A549 treated with CpdA at 1 μM for 4 hours (cell line): ENCODE data around the gene ZNF689. TPM values are rescaled to one million over a fixed set of nuclear protein-coding genes. Genes with fewer than 3 reads are reported as not detected.

Experiments
- total RNA-seq: library from RNA; stranded (reverse); fragments of 200-300 nt; extraction: Qiagen RNA extraction; gene quantifications from 5 replicates; pipeline ENCODE4 v1.2.3, GENCODE V29; 2022; ENCODE audit warnings: low read depth

ZNF689 gene
- 7.6 to 10.3 TPM (median 9.2 TPM) in 5 replicates for total RNA-seq

GRCh38 chr16:30609926-30610839 lies at the start of gene ZNF689:
Gene ZNF689, minus strand, starts transcription at chr16:30610389. Its CDS starts 348 bp downstream, at chr16:30610041.

GRCh38 chr16:30657866-30658730 lies 47.9 kb upstream of the ZNF689 start, which contains the start of gene FBRS:
Gene FBRS, plus strand, starts transcription at chr16:30658431. Its CDS starts 1,088 bp downstream, at chr16:30659519.

GRCh38 chr16:30650369-30651123 lies 40.4 kb upstream of the ZNF689 start, which contains the start of gene PRR14:
Gene PRR14, plus strand, starts transcription at chr16:30650960. Its CDS starts 686 bp downstream, at chr16:30651646.

GRCh38 chr16:30585400-30586191 lies 24.6 kb downstream of the ZNF689 start, which contains the start of gene ZNF785:
Gene ZNF785, minus strand, starts transcription at chr16:30585697. Its CDS starts 86 bp downstream, at chr16:30585611.

GRCh38 chr16:30571445-30572322 lies 38.5 kb downstream of the ZNF689 start, which contains the start of gene ZNF688:
Gene ZNF688, minus strand, starts transcription at chr16:30571714. Its CDS starts 85 bp downstream, at chr16:30571629.

GRCh38 chr16:30557957-30558788 lies 52.0 kb downstream of the ZNF689 start, which contains the start of gene ZNF764:
Gene ZNF764, minus strand, starts transcription at chr16:30558374. Its CDS starts 192 bp downstream, at chr16:30558182.

Other genes starting within 250 kb of the ZNF689 start
- gene TBC1D10B, start 239.9 kb downstream of the ZNF689 start, total RNA-seq = 25.3 to 35.6 TPM (median 33.7 TPM) in 5 replicates
- gene MYL11, start 235.6 kb downstream of the ZNF689 start, total RNA-seq = 0.17 to 0.64 TPM (median 0.42 TPM) in 3 of 5 replicates, not detected in the others
- 1.4 to 2.2 TPM (median 1.8 TPM) in 5 replicates for gene SEPTIN1, start 227.8 kb downstream of the ZNF689 start, total RNA-seq
- gene ZNF48, start 215.0 kb downstream of the ZNF689 start, total RNA-seq = 10.4 to 14.2 TPM (median 12.3 TPM) in 5 replicates
- gene ZNF771, start 202.8 kb downstream of the ZNF689 start, total RNA-seq = 2.8 to 6.4 TPM (median 5.7 TPM) in 5 replicates
- gene DCTPP1, start 180.4 kb downstream of the ZNF689 start, total RNA-seq = 105 to 146 TPM (median 134 TPM) in 5 replicates
- gene SEPHS2, start 164.5 kb downstream of the ZNF689 start, total RNA-seq = 51.5 to 56.6 TPM (median 52.3 TPM) in 5 replicates
- 0.08 to 0.22 TPM (median 0.10 TPM) in 3 of 5 replicates, not detected in the others for gene ITGAL, start 137.6 kb downstream of the ZNF689 start, total RNA-seq
- 32.6 to 49.0 TPM (median 48.3 TPM) in 5 replicates for gene ZNF768, start 83.8 kb downstream of the ZNF689 start, total RNA-seq
- 2.8 to 4.9 TPM (median 4.4 TPM) in 5 replicates for gene ZNF747, start 75.5 kb downstream of the ZNF689 start, total RNA-seq
- gene ZNF764, start 52.0 kb downstream of the ZNF689 start, total RNA-seq = 5.0 to 6.8 TPM (median 6.1 TPM) in 5 replicates
- 6.3 to 8.5 TPM (median 7.6 TPM) in 5 replicates for gene ZNF688, start 38.7 kb downstream of the ZNF689 start, total RNA-seq
- not detected in 5 replicates for gene ZNF785, start 24.7 kb downstream of the ZNF689 start, total RNA-seq
- gene PRR14, start 40.6 kb upstream of the ZNF689 start, total RNA-seq = 19.0 to 29.6 TPM (median 26.7 TPM) in 5 replicates
- gene FBRS, start 48.0 kb upstream of the ZNF689 start, total RNA-seq = 35.7 to 49.1 TPM (median 45.8 TPM) in 5 replicates
- 14.1 to 28.1 TPM (median 21.4 TPM) in 5 replicates for gene SRCAP, start 88.8 kb upstream of the ZNF689 start, total RNA-seq
- 21.1 to 26.6 TPM (median 23.0 TPM) in 5 replicates for gene PHKG2, start 138.0 kb upstream of the ZNF689 start, total RNA-seq
- 4.5 to 9.7 TPM (median 9.0 TPM) in 5 replicates for gene CFAP119, start 151.7 kb upstream of the ZNF689 start, total RNA-seq
- 77.8 to 90.9 TPM (median 89.9 TPM) in 5 replicates for gene RNF40, start 151.9 kb upstream of the ZNF689 start, total RNA-seq
- 15.6 to 19.2 TPM (median 16.4 TPM) in 5 replicates for gene ZNF629, start 176.8 kb upstream of the ZNF689 start, total RNA-seq